Cardiac fibroblast (primary cell): ENCODE data around the gene FAM221B.

ENCODE experiments used
- DNase-seq, 2 donors: peaks; one replicate each; pipeline versions ENCODE4 v3.0.0 to v3.0.0-alpha.2; 2010; ENCODE audit warnings: low read depth in 2 of 2
- H3K4me3 ChIP-seq, 2 donors: replicated peaks in 1 of 2; 1 replicate in 1 of 2; 2 replicates in 1 of 2; pipeline ENCODE4 v1.5.1; 2011; ENCODE audit warnings: low read depth in 2 of 2, low read length in 2 of 2, mild to moderate bottlenecking in 2 of 2, moderate library complexity in 1 of 2
- CTCF ChIP-seq: IDR thresholded peaks from one replicate; pipeline ENCODE4 v1.5.1; 2011; ENCODE audit warnings: low read depth, mild to moderate bottlenecking, low read length, inconsistent platforms

FAM221B gene

GRCh38 chr9:35826071-35826701 is 2.3 kb downstream of the FAM221B start:
- no peak overlapping the region for H3K4me3 ChIP-seq
- DNase-seq: peak; percentile 82 to 83
- peak; percentile 80 for TF ChIP-seq CTCF

GRCh38 chr9:35822926-35823325 is 5.6 kb downstream of the FAM221B start:
- H3K4me3 ChIP-seq: no peak overlapping the region
- no peak for TF ChIP-seq CTCF
- DNase-seq: no peak

- H3K4me3 ChIP-seq: no peak overlapping the region
- DNase-seq: peak; percentile 62 to 72
- TF ChIP-seq CTCF: no peak
Measured at GRCh38 chr9:35820076-35820475, 8.5 kb downstream of the FAM221B start.

- no peak for TF ChIP-seq CTCF
- no peak for DNase-seq
- H3K4me3 ChIP-seq: no peak overlapping the region
Measured at GRCh38 chr9:35818341-35818740, 10.2 kb downstream of the FAM221B start.

GRCh38 chr9:35816708-35817107 is 11.8 kb downstream of the FAM221B start:
- H3K4me3 ChIP-seq: no peak overlapping the region
- no peak for TF ChIP-seq CTCF
- no peak for DNase-seq

- TF ChIP-seq CTCF: no peak
- DNase-seq: peak; percentile 99
- H3K4me3 ChIP-seq: peak within 1 kb of the TSS; percentile 83 to 87
Measured at GRCh38 chr9:35814841-35815543, 13.5 kb downstream of the FAM221B start, which contains the start of gene HINT2. HINT2 (minus strand) TSS chr9:35815042; CDS start chr9:35814979, 63 bp downstream.
